ENCODE results near the gene MED12L.

Gene MED12L

DNA sequence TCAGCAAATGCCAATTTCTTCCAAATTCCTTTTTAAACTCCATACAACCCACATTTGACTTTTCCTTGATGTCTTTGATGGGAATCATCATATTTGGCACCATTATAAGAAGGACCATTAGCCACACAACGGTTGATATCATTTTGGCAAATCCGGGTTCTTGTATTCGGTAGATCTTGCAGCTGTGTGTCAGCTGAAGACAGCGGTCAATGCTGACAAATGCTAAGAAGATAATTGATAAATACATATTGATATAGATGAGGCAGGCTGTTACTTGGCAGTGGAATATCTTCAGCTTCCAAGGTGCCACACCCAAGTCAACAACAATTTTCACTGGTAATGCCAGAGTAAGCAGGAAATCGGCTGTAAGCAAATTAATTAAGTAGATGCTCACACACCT is 113.4 kb downstream of the MED12L start:
- H3K4me2 ChIP-seq (ENCODE audit: low read length), result no peak overlapping the region
- no peaks in the 10 kb centered on the region for H3K9me3 ChIP-seq (ENCODE audit: control insufficient read depth, low read length)
- H3K27ac ChIP-seq, result no peak overlapping the region
- no peak overlapping the region for H3K9ac ChIP-seq
- H3K27me3 ChIP-seq (ENCODE audit: control insufficient read depth, insufficient read depth, low read length), result no peaks in the 10 kb centered on the region
- H3K36me3 ChIP-seq (ENCODE audit: control insufficient read depth, insufficient read depth, low read length), result no peaks in the 10 kb centered on the region
- no peak overlapping the region for H2AFZ ChIP-seq
- H3K4me1 ChIP-seq, result no peaks in the 10 kb centered on the region
- no peak for TF ChIP-seq CTCF (IDR thresholded peaks at IDR 0.05)
- H3K4me3 ChIP-seq (ENCODE audit: low read depth, low read length), result no peak overlapping the region
- no peaks in the 10 kb centered on the region for H3K79me2 ChIP-seq

DNA sequence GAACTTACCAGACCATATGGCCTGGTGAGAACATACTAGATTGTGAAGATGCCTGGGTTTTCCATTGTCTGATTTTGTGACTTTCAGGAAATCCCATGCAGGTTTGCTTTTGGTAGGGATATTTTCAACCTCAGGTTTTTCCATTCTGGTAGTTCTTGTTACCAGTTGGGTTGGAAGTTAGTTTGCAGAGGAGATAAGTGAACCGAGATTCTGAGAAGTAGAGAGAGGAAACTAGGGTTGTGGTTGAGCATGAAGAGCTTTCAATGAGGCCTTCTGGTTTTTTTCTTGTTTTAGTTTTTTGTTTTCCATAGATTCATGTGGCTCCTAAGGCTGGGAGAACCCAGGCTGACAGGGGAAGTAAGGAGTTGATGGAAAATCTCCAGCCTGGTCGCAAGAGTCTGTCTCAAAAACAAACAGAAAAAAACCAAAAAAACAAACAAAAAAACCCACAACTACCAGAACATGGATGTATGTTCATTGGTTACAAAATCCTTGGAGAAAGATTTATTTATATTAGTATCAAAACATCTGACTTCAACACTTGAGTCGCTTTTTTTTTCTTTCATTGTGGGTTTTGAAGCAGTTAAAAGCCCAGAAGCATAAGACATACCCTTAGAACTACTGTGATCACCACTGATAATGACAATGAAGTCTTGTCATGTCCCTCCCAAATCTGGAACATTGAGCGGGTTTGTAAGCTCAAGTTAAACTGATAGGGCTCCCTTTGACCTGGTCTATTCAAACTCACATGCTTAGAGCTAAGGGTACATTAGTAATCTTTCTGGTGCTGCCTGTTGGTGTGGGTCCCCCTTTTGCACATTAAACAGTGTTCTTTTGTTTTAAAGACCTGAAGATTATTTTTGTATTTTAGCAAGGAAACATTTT is 114.3 kb downstream of the MED12L start:
- no peaks in the 10 kb centered on the region for H3K79me2 ChIP-seq
- H3K36me3 ChIP-seq (ENCODE audit: control insufficient read depth, insufficient read depth, low read length), result no peaks in the 10 kb centered on the region
- H3K9ac ChIP-seq, result no peak overlapping the region
- H3K4me3 ChIP-seq (ENCODE audit: low read depth, low read length), result no peak overlapping the region
- no peaks in the 10 kb centered on the region for H3K27me3 ChIP-seq (ENCODE audit: control insufficient read depth, insufficient read depth, low read length)
- H3K4me1 ChIP-seq, result no peaks in the 10 kb centered on the region
- no peak overlapping the region for H3K27ac ChIP-seq
- H3K4me2 ChIP-seq (ENCODE audit: low read length), result no peak overlapping the region
- TF ChIP-seq CTCF (IDR thresholded peaks at IDR 0.05), result no peak
- no peak overlapping the region for H2AFZ ChIP-seq
- H3K9me3 ChIP-seq (ENCODE audit: control insufficient read depth, low read length), result no peaks in the 10 kb centered on the region

- H3K4me3 ChIP-seq (ENCODE audit: low read depth, low read length), result no peak overlapping the region
- H3K36me3 ChIP-seq (ENCODE audit: control insufficient read depth, insufficient read depth, low read length), result no peaks in the 10 kb centered on the region
- no peaks in the 10 kb centered on the region for H3K27me3 ChIP-seq (ENCODE audit: control insufficient read depth, insufficient read depth, low read length)
- no peak for TF ChIP-seq CTCF (IDR thresholded peaks at IDR 0.05)
- no peaks in the 10 kb centered on the region for H3K9me3 ChIP-seq (ENCODE audit: control insufficient read depth, low read length)
- H3K27ac ChIP-seq, result no peak overlapping the region
- H3K4me2 ChIP-seq (ENCODE audit: low read length), result no peak overlapping the region
- H3K4me1 ChIP-seq, result no peaks in the 10 kb centered on the region
- no peak overlapping the region for H3K9ac ChIP-seq
- no peaks in the 10 kb centered on the region for H3K79me2 ChIP-seq
- H2AFZ ChIP-seq, result no peak overlapping the region
These were observed 115.1 kb downstream of the MED12L start for GRCh38 chr3:151200586-151200985.

DNA sequence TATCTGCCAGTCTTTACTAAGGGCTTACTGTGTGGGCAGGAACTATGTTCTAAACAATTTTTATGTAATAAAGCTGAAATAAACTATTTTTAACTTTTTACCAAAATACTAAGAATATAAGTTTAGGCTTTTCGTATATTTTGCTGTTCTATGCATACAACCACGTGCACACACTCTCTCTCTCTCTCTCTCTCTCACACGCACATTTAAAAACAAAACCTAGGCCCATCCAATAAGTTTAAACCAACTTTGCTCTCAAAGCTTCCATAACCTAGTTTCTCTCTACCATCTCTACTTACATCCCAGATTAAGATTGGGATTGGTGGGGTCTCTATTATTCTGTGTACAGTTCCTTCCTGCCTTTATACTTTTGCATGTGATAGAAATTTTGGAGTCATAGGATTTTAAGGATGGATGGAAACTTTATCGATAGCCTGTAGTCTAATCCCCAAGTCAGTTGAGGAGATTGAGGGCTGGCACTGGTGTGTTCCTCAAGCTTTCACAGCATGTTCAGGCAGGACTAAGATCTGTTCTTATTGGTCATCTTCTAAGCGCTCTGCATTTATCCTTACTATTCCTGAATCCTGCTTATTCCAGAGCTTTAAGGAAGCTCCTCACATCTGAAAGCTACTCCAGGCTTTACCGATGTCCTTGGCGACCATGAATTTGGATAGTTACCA is 115.7 kb downstream of the MED12L start:
- Histone ChIP-seq H3K79me2 (no peaks in the 10 kb centered on the region), H3K4me2 (ENCODE audit: low read length) (no peak overlapping the region), H3K4me3 (ENCODE audit: low read depth, low read length) (no peak overlapping the region), H3K27ac (no peak overlapping the region), H3K27me3 (ENCODE audit: control insufficient read depth, insufficient read depth, low read length) (no peaks in the 10 kb centered on the region), H2AFZ (no peak overlapping the region), H3K36me3 (ENCODE audit: control insufficient read depth, insufficient read depth, low read length) (no peaks in the 10 kb centered on the region), H3K9me3 (ENCODE audit: control insufficient read depth, low read length) (no peaks in the 10 kb centered on the region), H3K4me1 (no peaks in the 10 kb centered on the region), H3K9ac (no peak overlapping the region)
- TF ChIP-seq CTCF (IDR thresholded peaks at IDR 0.05), result no peak
